PC-3 (cell line): ENCODE measurements around the gene RP9. TPM values are rescaled to one million over a fixed set of nuclear protein-coding genes. Genes with fewer than 3 reads are reported as not detected.
A peak's percentile ranks its signal among the peaks of the same experiment; 100 is the strongest.

Experiments used
- ATAC-seq: fragments of 200-7000 bp; cut with Tn5 transposase; 2 replicates; pipeline ENCODE4 v1.9.1; 2020; ENCODE audit warnings: mild to moderate bottlenecking, moderate library complexity
- BruUV-seq: library from RNA; stranded (reverse); fragments of 400-500 nt; replicated peaks from 2 replicates; lab custom pipeline; 2021; lab: Mats Ljungman, UMichigan
- CTCF ChIA-PET: fragments of 300-600 bp; sonication (Branson Sonifier 250); formaldehyde crosslinking; loops from one replicate; lab custom pipeline; 2022; ENCODE audit warnings: antibody characterized with exemption; lab: Charles Lee
- POLR2A ChIA-PET: fragments of 300-600 bp; sonication (Branson Sonifier 250); formaldehyde crosslinking; loops from one replicate; lab custom pipeline; 2022; ENCODE audit warnings: antibody characterized with exemption; ENCODE audit not compliant: unreplicated experiment; lab: Charles Lee
- DNase-seq: peaks from one replicate; pipeline ENCODE4 v3.0.0-alpha.2; 2015
- H2AFZ ChIP-seq: fragments of 300-600 bp; sonication (generic); 2 replicates; pipeline ENCODE4 v1.6.0; 2016; ENCODE audit warnings: antibody characterized with exemption, low read length
- H3F3A ChIP-seq: fragments of 300-600 bp; sonication (generic); one replicate; pipeline ENCODE4 v1.6.0; 2017; ENCODE audit warnings: antibody characterized with exemption, low read length, control low read depth, mild to moderate bottlenecking; ENCODE audit not compliant: unreplicated experiment
- H3K27ac ChIP-seq: fragments of 300-600 bp; sonication (generic); 2 replicates; pipeline ENCODE4 v1.5.1; 2016; ENCODE audit warnings: mild to moderate bottlenecking, low read length
- H3K27me3 ChIP-seq: fragments of 300-600 bp; sonication (generic); 2 replicates; pipeline ENCODE4 v1.6.1; 2016; ENCODE audit warnings: low read length, mixed read lengths
- H3K36me3 ChIP-seq: fragments of 300-600 bp; sonication (generic); 2 replicates; pipeline ENCODE4 v1.6.1; 2016; ENCODE audit warnings: low read depth, mixed run types, low read length, mixed read lengths
- H3K4me1 ChIP-seq: fragments of 300-600 bp; sonication (generic); 2 replicates; pipeline ENCODE4 v1.5.1; 2016; ENCODE audit warnings: low read length; ENCODE audit not compliant: insufficient read depth
- H3K4me2 ChIP-seq: fragments of 300-600 bp; sonication (generic); 2 replicates; pipeline ENCODE4 v1.6.0; 2016; ENCODE audit warnings: low read length
- H3K4me3 ChIP-seq: fragments of 300-600 bp; sonication (generic); 2 replicates; pipeline ENCODE4 v1.5.1; 2016; ENCODE audit warnings: mild to moderate bottlenecking, low read length, mixed read lengths
- H3K79me2 ChIP-seq: fragments of 300-600 bp; sonication (generic); 2 replicates; pipeline ENCODE4 v1.6.1; 2017; ENCODE audit warnings: low read length, mixed read lengths
- H3K9ac ChIP-seq: fragments of 300-600 bp; sonication (generic); 2 replicates; pipeline ENCODE4 v1.6.0; 2016; ENCODE audit warnings: mild to moderate bottlenecking, low read length
- H3K9me2 ChIP-seq: fragments of 300-600 bp; sonication (generic); replicated peaks from 2 replicates; pipeline ENCODE4 v1.6.1; 2016; ENCODE audit warnings: mixed run types, low read length, mixed read lengths
- H3K9me3 ChIP-seq: fragments of 300-600 bp; sonication (generic); 2 replicates; pipeline ENCODE4 v1.6.1; 2016; ENCODE audit warnings: low read length, mixed read lengths
- H4K20me1 ChIP-seq: fragments of 300-600 bp; sonication (generic); 2 replicates; pipeline ENCODE4 v1.6.1; 2016; ENCODE audit warnings: low read length, mixed read lengths
- EZH2 ChIP-seq: fragments of 300-600 bp; sonication (generic); IDR thresholded peaks from one replicate; pipeline ENCODE4 v1.6.1; 2017; ENCODE audit warnings: antibody characterized with exemption, mild to moderate bottlenecking, low read length; ENCODE audit not compliant: unreplicated experiment
- EZH2phosphoT487 ChIP-seq: fragments of 300-600 bp; sonication (generic); IDR thresholded peaks from 2 replicates; pipeline ENCODE4 v1.6.1; 2018; ENCODE audit warnings: mild to moderate bottlenecking, antibody characterized with exemption, low read length, borderline replicate concordance
- intact Hi-C: fragments of 100-400 bp; cut with micrococcal nuclease; formaldehyde crosslinking; loops from 2 replicates; pipeline ENCODE4 v1.9.0; 2023
- total RNA-seq: library from RNA; depleted of rRNA; stranded (reverse); fragments of >200 nt; gene quantifications from 2 replicates; pipeline ENCODE4 v1.2.3, GENCODE V29; 2014
- TF ChIP-seq, protein P1 (sequence below): fragments of 300-600 bp; sonication (generic); conservative IDR thresholded peaks from 2 replicates; pipeline ENCODE4 v1.5.1; 2017; ENCODE audit warnings: antibody characterized with exemption, low read depth, mild to moderate bottlenecking, low read length

The RP9 gene
- total RNA-seq, 1 experiment from 2014 or later = 33.9 TPM

DNA sequence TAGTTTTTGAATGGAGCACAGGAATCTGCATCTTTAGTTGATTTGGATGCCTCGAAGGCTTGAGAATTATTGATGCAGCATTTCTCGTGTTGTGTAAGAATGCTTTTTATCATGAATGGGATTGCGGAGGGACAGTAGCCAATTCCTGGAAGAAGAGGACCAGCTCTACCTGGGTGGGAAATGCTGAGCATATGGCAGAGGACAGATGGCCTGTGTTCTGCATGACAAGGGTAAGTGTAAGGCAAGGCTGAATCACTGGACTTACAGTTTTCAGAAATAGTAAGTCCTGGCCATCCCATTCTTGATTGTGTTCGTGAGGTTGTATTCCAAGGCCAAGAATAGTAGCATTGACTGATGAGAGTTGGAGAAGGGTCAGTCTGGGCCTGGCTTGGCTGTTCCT is 15.9 kb downstream of the RP9 start:
- TF ChIP-seq EZH2phosphoT487 = no peak
- TF ChIP-seq, protein P1, sequence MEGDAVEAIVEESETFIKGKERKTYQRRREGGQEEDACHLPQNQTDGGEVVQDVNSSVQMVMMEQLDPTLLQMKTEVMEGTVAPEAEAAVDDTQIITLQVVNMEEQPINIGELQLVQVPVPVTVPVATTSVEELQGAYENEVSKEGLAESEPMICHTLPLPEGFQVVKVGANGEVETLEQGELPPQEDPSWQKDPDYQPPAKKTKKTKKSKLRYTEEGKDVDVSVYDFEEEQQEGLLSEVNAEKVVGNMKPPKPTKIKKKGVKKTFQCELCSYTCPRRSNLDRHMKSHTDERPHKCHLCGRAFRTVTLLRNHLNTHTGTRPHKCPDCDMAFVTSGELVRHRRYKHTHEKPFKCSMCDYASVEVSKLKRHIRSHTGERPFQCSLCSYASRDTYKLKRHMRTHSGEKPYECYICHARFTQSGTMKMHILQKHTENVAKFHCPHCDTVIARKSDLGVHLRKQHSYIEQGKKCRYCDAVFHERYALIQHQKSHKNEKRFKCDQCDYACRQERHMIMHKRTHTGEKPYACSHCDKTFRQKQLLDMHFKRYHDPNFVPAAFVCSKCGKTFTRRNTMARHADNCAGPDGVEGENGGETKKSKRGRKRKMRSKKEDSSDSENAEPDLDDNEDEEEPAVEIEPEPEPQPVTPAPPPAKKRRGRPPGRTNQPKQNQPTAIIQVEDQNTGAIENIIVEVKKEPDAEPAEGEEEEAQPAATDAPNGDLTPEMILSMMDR = no peak
- no peak for TF ChIP-seq EZH2
- Histone ChIP-seq H3K9me3 (no peaks in the 10 kb centered on the region), H3K9ac (no peak overlapping the region), H3K4me3 (no peak overlapping the region), H3F3A (no peaks in the 10 kb centered on the region), H3K9me2 (no peaks in the 10 kb centered on the region), H3K36me3 (peaks cover 15% of the 10 kb centered on the region; the same call in 1 of the 2 replicates), H3K27ac (no peak overlapping the region), H3K4me2 (no peak overlapping the region), H2AFZ (no peak overlapping the region), H3K79me2 (no peaks in the 10 kb centered on the region), H4K20me1 (no peaks in the 10 kb centered on the region), H3K4me1 (peaks cover 8% of the 10 kb centered on the region; the same call in 1 of the 2 replicates), H3K27me3 (no peaks in the 10 kb centered on the region)
- no peak for ATAC-seq
- no peak for DNase-seq
- CTCF ChIA-PET = no interaction called here
- POLR2A ChIA-PET = no interaction called here
- no TSS peak for BruUV-seq
- intact Hi-C loops = no loop called here

- Histone ChIP-seq H3F3A (no peaks in the 10 kb centered on the region), H3K36me3 (peaks cover 8% of the 10 kb centered on the region; the same call in 1 of the 2 replicates), H3K4me2 (0 out of 2 replicates have a peak overlapping the region, but pooled peaks have one; percentile 35), H3K9ac (no peak overlapping the region), H3K79me2 (no peaks in the 10 kb centered on the region), H3K9me3 (no peaks in the 10 kb centered on the region), H3K9me2 (no peaks in the 10 kb centered on the region), H3K27me3 (no peaks in the 10 kb centered on the region), H4K20me1 (no peaks in the 10 kb centered on the region), H3K4me1 (peaks cover 8% of the 10 kb centered on the region; the same call in 1 of the 2 replicates), H3K27ac (no peak overlapping the region), H2AFZ (no peak overlapping the region), H3K4me3 (no peak overlapping the region)
- BruUV-seq = no TSS peak
- POLR2A ChIA-PET = no interaction called here
- CTCF ChIA-PET = no interaction called here
- ATAC-seq (no peak), DNase-seq (no peak)
- intact Hi-C loops = no loop called here
- TF ChIP-seq EZH2phosphoT487 = no peak
- TF ChIP-seq, protein P1 = no peak
- TF ChIP-seq EZH2 = no peak
Observed at GRCh38 chr7:33091641-33092191, 17.5 kb downstream of the RP9 start.

GRCh38 chr7:33091111-33091531 is 18.1 kb downstream of the RP9 start:
- peak overlapping the region; percentile 35; the same call in 1 of the 2 replicates for H3K4me2 ChIP-seq

More at GRCh38 chr7:33091111-33091531, 18.1 kb downstream of the RP9 start:
- no peak overlapping the region for H3K27ac ChIP-seq
- DNase-seq (peak; percentile 40), ATAC-seq (peak; percentile 9; the same call in 1 of the 2 replicates)
- no peak overlapping the region for H3K9ac ChIP-seq
- POLR2A ChIA-PET = no interaction called here
- H4K20me1 ChIP-seq = no peaks in the 10 kb centered on the region
- H3K36me3 ChIP-seq = peaks cover 6% of the 10 kb centered on the region; the same call in 1 of the 2 replicates
- H3K27me3 ChIP-seq = no peaks in the 10 kb centered on the region
- no peak overlapping the region for H2AFZ ChIP-seq
- no peaks in the 10 kb centered on the region for H3F3A ChIP-seq
- TF ChIP-seq, protein P1 = no peak
- no peak for TF ChIP-seq EZH2phosphoT487
- no peak for TF ChIP-seq EZH2
- H3K79me2 ChIP-seq = no peaks in the 10 kb centered on the region
- H3K9me3 ChIP-seq = no peaks in the 10 kb centered on the region
- H3K4me1 ChIP-seq = peaks cover 8% of the 10 kb centered on the region; the same call in 1 of the 2 replicates
- no TSS peak for BruUV-seq
- intact Hi-C loops = no loop called here
- H3K9me2 ChIP-seq = no peaks in the 10 kb centered on the region
- CTCF ChIA-PET = no interaction called here
- H3K4me3 ChIP-seq = no peak overlapping the region
